Activated naive CD4-positive, alpha-beta T cell treated with anti-CD3 and anti-CD28 coated beads, Interleukin-2, amount 50 U/mL, for 16 hours (primary cell): Measurements from ENCODE around the gene PUSL1.
"Not testable (repeated sequence)": the region's sequence is repeated elsewhere in the genome, so short reads cannot be mapped to it uniquely, and the experiment has no call there.

Source experiments
- DNase-seq: peaks from one replicate; pipeline ENCODE4 v3.0.0-alpha.2; 2020

PUSL1 gene

DNA sequence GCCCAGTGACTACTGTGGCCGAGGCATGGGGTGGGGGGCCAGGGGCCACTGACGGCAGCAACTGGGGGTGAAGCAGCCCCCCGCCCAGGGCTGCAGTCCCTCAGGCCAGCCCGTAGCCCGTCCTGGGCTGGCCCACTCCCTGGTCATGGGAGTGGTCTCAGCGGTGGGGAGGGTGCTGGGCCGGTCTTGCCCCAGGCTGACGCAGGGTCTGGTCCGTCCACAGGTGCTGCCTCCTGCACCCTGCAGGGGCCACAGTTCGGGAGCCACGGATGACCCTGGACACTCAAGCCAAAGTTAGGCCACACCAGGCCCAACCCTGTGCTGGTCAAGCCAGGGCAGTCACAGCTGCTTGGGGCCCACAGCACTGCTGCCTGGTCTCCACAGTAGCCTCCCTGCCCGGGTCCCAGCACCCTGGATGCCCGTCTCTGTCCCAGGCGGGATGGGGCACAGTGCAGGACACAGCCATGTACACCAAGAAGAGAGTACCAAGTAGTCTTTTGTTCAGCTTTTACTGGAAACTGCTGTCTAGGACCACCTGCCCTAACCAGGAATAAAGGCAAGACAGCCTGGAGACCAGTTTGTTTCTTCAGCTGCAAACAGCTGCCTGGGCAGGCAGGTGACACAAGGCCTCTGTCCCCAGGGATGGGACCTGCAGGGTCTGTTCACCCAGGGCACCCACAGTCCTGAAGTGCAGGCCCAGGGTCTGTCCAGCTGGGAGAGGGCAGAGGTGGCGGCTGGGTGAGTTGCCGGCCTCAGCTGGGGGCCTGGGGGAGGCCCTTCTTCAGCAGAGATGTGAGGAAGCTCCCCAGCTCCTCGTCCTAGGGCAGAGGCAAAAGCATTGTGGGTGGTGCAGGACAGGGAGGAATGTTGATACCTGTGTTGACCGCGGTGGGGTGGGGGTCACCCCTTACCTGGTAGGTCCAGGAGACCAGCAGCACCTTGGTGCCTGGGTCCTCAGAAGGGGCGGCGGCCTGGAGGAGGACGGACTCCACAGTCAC, 3.0 kb downstream of the PUSL1 start:
- DNase-seq, result no peak

DNA sequence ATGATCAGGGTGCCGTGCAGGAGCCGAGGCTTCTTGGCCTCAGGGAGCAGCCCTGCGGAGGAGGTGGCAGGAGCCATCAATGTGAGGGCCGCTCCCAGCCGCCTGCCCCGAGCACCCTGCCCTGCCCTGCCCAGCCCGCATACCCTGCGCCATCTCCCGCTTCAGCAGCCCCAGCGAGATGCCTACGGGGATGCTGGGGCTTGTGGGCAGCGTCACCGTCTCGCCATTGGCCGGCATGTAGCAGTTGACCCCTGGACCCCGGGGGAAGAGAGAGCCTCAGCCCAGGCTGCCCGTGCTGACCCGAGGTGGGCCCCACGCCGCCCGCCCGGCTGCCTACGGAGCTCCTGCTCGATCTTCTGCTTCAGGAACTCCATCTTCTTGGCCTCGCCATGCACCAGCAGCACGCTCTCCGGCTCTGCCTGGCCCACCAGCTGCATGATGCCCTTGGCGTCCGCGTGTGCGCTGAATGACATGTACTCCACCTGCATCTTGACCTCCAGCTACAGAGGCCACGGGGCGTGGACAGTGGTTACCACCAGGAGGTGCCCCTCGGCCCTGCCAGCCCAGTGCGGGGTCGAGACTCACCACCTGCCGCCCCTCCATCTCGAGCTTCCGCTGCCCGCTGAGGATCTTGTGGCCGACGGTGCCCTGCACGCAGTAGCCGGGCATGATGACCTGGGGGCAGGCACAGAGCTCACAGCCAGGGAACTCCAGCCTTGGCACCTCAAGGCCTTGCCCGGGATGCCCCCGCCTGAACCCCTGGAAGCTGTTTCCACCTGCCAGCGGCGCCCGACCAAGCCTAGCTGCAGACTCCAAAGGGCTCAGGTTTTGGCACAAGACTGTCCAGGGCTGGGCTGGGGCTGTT, 4.3 kb downstream of the PUSL1 start:
- no peak for DNase-seq

DNA sequence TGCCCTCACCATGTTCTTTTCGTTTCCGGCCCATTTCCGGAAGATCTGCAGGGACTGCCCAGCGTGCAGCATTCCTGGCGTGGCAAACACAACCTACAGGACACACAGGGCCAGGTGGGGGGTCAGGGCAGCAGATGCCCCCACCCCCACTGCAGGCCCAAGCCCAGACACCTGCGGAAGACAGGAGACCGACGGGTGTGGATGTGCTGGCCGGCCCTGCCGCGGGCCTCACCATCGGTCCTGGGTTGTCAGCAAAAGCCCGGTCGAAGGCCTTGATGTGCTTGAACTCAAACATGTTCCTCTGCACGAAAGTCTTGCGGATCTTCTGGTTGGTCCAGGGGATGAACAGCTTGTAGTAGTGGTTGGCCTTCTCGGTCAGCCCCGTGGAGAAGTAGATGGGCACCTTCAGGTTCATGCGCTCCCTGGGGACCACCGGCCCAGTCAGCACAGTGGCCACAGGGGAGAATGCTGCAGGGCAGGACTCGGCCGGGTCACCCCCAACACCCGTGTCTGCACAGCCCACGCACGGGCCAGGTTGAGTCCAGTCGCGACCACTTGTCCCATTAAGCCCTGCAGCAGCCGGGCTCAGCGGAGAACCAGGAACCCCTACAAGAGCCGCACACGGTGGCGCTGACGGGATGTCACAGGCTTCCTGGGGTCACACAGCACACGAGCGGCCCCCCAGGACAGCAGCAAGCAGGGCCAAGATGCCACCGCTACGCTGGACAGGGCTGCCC, 5.3 kb downstream of the PUSL1 start:
- DNase-seq, result no peak

DNA sequence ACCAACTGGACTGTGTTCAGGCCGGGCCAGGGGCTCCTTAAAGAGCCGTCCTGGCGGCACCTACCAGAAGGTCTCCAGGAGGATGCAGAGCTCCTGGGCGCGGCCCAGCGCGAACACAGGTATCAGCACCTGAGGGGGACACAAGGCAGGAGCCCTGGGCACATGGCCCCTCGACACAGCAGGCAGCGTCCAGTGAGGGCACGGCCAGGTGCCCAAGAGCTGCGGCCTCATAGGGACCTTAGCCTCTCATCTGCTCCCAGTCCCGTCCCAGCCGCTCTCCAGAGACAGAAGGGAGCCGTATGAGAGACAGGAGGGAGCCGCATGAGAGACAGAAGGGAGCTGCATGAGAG, 5.8 kb downstream of the PUSL1 start:
- no peak for DNase-seq

DNA sequence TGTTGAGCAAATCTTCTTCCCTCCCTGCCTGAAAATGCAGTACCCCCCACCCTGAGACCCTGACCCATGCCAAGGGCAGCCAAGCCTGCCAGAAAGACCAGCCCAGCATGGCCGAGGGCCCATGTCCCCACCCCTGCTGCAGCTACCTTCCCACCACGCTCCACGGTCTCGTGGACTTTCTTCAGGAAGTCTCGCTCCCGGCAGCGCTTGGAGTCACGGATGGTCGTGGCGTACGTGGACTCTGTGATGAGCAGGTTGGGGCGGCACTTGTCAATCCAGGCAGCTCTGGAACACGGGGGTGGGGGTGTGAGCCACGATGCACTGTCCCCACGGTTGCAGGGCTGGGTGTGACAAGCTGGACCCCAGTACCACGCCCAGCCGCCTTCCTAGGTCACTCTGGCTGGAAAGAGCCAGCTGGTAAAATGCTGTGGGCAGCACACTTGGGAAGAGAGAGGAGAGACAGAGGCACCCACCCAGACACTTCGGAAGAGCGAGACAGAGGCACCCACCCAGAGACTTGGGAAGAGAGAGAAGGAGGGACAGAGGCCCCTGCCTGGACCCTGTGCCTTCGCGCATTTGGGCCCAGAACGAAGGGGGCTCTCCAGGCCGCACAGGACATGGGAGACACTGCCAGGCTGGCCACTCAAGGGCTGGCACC, 6.4 kb downstream of the PUSL1 start:
- DNase-seq, result no peak

DNA sequence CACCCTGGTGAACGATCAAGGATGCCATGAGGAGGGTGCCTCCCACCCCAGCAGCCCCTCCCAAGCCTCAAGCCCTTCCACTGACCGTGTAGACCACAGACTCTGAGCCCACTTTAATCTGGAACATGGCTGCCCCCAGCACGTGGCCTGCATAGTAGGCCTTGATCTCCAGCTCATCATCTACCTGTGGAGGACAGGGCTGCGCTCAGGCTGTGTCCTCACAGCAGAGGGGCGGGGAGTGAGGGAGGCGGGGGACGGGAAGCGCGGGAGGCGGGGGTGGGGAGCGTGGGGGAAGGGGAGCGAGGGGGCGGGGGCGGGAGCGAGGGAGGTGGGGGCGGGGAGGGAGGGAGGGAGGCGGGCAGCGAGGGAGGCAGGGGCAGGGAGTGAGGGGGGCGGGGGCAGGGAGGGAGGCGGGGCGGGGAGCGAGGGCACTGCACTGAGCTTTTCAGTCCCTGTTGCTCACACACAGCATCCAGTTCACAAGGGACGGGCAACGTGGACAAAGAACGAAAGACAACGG, 7.1 kb downstream of the PUSL1 start:
- no peak for DNase-seq

DNA sequence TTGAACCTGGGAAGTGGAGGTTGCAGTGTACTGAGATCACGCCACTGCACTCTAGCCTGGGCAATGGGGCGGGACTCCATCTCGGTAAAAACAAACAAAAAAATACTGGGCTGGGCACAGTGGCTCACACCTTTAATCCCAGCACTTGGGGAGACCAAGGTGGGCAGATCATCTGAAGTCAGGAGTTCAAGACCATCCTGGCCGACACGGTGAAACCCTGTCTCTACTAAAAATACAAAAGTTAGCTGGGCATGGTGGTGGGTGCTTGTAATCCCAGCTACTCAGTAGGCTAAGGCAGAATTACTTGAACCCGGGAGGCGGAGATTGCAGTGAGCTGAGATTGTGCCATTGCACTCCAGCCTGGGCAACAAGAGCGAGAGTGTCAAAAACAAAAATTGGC, 7.8 kb downstream of the PUSL1 start:
- DNase-seq, result not testable (repeated sequence)

DNA sequence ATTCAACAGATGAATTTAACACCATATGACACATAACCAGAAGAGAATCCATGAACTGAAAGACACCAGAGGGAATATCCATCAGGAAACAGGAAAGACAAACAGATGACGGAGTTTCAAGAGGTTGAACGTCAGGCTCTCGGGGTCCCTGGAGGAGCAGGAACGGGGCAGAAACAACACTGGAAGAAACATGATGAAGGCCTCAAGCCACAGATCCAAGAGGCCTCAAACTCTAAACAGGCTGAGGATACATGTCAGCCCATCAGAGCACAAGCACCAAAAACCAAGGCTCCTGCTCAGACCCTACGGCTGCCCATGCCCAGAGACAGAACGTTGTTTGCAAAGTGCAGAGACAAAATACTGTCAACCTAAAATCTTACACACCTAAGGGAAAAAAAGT, 9.0 kb downstream of the PUSL1 start:
- no peak for DNase-seq

DNA sequence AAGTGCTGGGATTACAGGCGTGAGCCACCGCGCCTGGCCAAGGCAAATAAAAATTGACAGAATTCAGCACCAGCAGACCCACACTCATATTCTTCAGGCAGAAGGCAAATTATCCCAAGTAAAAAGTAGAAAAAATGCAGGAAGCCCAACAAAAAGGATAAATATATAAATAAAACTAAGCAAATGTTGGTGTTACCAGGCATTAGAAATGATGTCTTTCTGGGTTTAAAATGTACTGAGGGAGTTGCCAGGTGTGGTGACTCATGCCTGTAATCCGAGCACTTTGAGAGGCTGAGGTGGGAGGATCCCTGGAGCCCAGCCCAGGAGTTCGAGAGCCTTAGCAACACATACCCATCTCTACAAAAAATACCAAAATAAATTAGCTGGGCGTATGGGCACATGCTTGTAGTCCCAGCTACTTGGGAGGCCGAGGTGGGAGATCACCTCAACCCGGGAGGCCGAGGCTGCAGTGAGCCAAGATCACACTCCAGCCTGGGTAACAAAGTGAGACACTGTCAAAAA, 9.8 kb downstream of the PUSL1 start:
- no peak for DNase-seq

DNA sequence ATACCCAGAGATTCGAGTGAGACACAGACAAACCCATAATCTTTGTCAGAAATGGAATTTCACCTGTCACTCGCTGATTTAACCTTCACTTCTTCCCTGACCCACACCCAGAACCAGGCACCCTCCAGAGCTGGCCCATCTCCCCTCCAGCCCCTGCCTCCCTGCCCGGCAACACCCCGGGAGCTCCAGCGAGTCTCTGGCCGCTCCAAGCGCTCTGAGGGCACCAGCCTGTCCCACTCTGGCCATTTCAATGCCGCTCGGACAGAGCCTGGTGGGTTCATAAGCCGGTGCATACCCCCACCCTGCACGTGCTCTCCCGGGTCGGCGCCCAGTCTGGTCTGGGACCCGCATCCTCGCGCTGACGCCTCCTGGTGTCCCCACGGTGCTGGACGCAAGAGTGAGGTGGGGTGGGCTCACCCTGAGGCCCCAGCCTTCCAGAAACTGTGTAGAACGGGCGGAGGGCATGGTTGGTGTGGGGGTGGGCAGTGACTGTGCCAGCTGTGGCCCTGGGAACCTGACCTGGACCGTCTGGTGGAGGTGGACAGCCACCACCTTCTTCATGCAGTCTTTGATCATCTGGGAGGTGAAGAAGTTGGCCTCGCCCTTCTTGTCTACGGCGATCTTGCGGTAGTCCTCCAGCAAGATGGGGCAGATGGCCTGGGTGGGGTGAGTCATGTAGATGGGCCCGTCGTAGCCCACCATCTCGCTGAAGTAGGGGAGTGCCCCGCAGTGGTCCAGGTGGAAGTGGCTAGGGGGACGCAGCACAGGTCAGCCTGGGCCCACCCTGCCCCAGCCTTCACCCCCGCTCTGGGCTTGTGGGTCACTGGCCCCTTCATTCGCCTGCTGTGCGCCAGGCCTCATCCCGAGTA, 10.6 kb downstream of the PUSL1 start:
- no peak for DNase-seq

DNA sequence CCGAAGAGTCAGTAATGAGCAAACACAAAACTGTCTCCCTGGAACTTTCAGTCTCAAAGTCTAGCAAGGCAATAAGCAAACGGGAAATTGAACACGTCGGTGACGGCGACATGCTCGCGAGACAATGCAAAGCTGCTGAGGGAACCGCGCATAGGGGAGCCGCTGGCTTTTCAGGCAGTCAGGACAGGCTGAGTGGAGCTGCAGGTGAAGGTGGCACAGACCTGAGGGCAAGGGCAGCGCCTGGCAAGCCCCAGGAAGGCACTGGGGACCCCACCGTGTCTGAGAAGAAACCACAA, 11.2 kb downstream of the PUSL1 start:
- no peak for DNase-seq

DNA sequence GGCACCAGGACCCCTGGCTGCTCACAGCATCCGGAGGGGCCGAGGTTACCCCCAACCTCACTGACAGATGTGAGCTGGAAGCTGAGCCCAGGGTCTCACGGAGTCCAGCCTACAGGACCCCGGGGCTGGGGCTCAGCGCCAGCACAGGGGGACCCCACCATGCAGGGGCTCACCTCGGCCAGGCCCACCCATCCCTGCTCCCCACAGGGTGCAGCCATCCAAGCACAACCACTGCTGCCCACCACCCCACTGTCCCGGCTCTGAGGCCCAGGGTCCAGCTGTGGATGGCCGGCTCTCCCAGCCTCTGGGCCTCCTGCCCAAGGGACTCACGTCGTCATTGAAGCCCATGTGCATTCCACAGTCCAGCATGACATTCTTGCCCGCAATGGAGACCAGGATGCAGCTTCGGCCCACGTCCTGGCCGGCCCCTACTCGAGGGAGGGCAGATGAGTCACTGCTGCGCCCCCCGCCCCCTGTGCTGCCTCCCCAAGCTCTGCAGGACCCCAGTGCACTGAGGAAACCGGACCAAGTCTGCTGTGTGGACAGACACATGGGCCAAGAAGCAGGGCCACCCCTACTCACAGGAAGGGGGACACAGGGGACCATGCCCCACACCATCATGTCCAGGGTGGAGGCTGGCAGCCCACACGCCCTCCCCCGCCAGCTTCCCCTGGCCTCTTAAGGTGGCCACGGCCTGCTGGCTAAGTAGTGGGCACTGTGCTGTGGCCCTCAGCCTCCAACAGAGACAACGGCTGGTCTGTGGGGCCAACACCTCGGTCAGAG, 12.5 kb downstream of the PUSL1 start:
- DNase-seq, result no peak

DNA sequence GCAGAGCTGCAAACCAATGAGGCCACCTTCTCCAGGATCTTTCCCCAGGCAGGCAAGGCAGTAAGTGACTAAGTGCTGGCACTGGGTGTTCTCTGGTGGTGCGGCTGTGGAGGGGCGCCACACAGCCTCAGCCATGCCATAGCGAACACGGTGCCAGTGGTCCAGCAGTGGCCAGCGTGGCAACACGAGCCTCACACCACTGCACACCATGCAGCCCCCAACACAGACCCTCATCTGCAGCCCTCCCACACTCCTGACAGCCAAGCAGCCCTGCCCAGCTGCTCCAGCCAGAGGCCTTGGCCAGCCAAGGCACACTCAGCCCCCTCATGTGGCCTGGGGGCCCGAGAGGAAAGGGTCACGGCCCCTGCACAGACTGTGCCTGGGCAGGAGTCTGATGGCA, 13.1 kb downstream of the PUSL1 start:
- DNase-seq, result no peak

DNA sequence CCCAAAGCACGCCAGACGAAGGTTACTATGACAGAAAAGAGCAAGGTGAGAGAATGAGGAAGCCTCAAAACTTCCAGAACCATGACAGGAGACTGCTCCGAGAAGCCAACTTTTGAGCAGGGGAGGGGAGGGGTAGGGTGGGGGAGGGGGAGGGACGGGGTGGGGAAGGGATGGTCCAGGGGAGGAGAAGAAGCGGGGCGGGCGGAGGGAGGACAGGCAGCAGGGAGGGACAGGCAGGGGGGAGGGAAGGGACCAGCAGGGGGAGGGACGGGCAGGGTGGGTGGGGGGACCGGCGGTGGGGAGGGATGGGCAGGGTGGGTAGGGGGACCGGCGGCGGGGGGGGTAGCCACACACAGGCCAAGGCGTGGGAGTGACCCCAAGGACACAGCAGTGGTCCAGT, 14.0 kb downstream of the PUSL1 start:
- no peak for DNase-seq

DNA sequence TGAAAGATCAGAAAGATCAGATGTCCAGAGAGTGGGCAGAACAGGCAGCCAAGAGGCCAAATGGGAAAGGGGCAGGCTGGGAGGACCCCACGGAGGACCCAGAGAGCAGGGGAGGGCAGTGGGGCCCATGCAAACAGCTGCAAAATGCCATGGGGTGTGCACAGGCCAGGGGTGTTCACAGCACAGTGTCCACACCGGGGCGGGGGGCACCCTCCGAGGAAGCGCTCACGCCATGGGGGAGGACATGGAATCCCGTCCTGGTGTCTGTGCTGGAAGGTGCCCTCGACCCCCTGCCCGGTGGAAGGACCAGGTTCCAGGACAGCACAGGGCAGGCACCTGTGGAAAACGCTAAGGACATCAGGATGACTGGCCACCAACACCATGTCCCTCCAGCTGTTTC, 14.6 kb downstream of the PUSL1 start:
- DNase-seq, result no peak

DNA sequence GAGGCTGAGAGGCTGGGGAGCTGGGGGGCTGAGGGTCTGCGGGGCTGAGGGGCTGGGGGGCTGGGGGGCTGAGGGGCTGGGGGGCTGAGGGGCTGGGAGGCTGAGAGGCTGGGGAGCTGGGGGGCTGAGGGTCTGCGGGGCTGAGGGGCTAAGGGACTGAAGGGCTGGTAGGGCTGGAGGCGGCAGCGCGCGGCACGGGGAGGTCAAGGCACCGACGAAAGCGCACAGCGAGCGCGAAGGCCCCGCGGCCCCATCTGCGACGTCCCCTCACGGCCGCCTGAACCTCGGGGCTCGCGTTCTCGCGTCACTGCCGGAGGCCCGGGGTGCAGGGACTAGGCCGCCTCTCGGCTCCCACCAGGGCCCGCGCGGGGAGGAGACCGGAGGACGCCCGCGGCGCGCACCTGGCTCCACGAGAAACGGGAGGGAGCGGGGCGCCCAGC, 15.7 kb downstream of the PUSL1 start:
- DNase-seq, result no peak

DNA sequence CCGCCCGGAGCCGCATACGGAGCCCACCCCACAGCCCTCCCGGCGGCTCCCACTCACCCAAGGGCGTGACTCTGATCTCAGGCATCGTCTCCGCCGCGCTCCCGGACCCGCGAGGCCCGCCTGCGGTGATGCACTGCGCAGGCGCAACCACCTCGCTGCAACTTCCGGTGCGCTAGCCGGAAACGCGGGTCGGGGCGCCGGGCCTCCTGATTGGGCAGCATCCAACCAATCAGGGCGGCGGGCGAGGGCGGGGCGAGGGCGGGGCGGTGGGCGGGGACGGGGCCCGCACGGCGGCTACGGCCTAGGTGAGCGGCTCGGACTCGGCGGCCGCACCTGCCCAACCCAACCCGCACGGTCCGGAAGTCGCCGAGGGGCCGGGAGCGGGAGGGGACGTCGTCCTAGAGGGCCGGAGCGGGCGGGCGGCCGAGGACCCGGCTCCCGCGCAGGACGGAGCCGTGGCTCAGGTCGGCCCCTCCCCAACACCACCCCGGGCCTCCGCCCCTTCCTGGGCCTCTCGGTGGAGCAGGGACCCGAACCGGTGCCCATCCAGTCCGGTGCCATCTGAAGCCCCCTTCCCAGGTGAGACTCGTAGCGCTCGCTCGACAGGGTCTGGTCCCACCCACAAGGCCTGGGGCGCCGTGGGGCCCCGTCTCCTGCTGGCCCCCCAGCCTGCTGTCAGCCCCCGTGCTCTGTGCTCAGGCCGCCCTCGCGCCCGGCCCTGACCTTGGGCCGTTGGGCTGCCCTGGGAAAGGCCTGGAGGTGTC, 16.3 kb downstream of the PUSL1 start, which contains the start of the genes CPTP and INTS11:
TSS of gene CPTP (plus strand) at position 279 of the 764 bp plus-strand sequence. CDS start 2,109 bp downstream, outside the sequence.
TSS of gene INTS11 (minus strand) at position 137 of the 764 bp plus-strand sequence. CDS start at position 85, 52 bp downstream.
- peak; percentile 95 for DNase-seq

DNA sequence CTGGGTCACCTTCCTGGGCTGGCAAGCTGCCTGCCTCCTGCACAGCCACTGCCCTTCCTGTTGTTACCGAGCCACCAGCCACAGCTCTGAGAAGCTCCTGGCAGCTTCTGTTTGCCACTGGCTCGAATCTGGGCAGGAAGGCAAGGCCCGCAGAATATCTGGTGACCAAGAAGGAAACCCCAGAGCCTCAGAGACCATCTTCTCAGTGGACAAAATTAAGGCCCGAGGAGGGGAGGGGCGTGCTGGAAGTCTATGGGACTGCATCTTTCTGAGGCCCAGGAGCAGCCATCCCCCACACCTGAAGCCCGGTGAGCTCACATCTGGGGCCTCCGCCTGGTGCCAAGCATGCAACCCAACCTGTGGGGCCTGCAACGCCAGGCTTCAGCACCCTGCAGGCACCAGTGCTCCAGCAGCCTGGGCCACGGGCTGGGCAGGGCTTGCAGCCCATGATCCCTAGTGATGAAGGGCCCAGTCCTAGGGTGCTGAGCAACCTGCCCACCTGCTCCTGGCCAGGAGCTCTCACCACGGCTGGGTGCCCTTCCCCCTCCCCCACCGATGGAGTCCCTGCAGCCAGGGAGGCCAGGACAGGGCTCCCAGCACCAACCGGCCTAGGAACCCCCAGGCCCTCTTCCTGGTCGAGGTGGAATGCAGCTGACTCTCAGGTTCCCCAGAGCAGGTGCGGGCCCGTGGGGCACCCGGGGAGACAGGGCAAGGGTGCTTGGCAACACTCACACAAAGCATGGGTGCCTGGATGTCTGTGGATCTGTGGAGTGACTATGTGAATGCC, 17.1 kb downstream of the PUSL1 start:
- DNase-seq, result no peak
